ENCODE data around the gene KIF15.

GRCh38 chr3:44894485-44894884 is 132.9 kb downstream of the KIF15 start:
- TF ChIP-seq CTCF (IDR thresholded peaks at IDR 0.05) (no peak), POLR2A (IDR thresholded peaks at IDR 0.05) (no peak)
